ENCODE results near the gene PDE7B. TPM values are rescaled to one million over a fixed set of nuclear protein-coding genes. Genes with fewer than 3 reads are reported as not detected.

Gene PDE7B
- total and polyA plus RNA-seq, 2 of the 8 experiments (the other 6 are each of a cell fraction or from before 2014, with no cell fraction given): not detected

DNA sequence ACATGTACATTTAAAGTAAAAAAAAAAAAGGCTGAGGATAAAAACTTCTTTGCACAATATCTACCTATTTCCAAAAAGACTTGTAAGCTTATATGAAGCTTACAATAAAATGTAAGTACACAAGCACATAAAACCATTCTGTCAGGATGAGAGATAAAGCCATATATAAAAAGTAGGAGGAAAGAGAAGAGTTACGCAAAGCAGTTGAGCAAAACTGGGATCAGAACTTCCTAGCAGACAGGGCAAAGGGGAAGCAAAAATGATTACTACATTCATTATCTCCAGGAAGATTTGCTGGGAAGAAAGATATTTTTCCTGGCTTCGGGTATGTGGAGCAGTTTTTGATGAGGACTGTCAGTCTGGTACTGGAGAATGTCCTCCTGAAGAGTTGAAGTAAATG lies 200.5 kb downstream of the PDE7B start:
- 80% methylated on average over 2 of the region's 2 CpGs; no CpG with 5 or more reads in 1 of the 2 experiments for WGBS, 2 experiments (ENCODE audit: extremely low coverage in 1 of 2, insufficient coverage in 1 of 2, insufficient read length in 1 of 2, insufficient replicate concordance in 2 of 2, low coverage in 1 of 2, low lambda C conversion rate in 2 of 2, missing lambda C conversion rate in 1 of 2)
- H2BK12ac ChIP-seq (ENCODE audit: low read depth, low read length): no peak overlapping the region
- H3K27ac ChIP-seq (ENCODE audit: low read depth, low read length): no peak overlapping the region
- no peaks in the 10 kb centered on the region for H4K20me1 ChIP-seq (replicated peaks in 1 of 2; ENCODE audit: control insufficient read depth in 1 of 2, insufficient read depth in 2 of 2, low read length in 2 of 2)
- ChIA-PET CTCF (ENCODE audit: partially characterized antibody) (no interaction called here), POLR2A (ENCODE audit: partially characterized antibody) (no interaction called here)
- H2BK5ac ChIP-seq (ENCODE audit: low read depth, low read length): no peak overlapping the region
- no peak overlapping the region for H2BK120ac ChIP-seq (replicated peaks; ENCODE audit: low read depth, low read length)
- H3K27me3 ChIP-seq (replicated peaks in 1 of 4; ENCODE audit: control insufficient read depth in 3 of 4, extremely low read depth in 1 of 4, insufficient read depth in 3 of 4, low read length in 3 of 4): peaks cover 0 to 1% (median 0%) of the 10 kb centered on the region in 4 experiments; a peak in 1 of 7 replicates
- no peak overlapping the region for H4K91ac ChIP-seq (replicated peaks; ENCODE audit: insufficient read length, low read length)
- no peak overlapping the region for H3K4ac ChIP-seq (replicated peaks; ENCODE audit: insufficient read length, low read depth, low read length)
- H3K4me2 ChIP-seq (ENCODE audit: insufficient read depth in 1 of 2, low read depth in 2 of 2, low read length in 2 of 2): no peak overlapping the region
- no peak overlapping the region for H2AK5ac ChIP-seq (ENCODE audit: low read depth, low read length)
- H3K79me2 ChIP-seq (ENCODE audit: control insufficient read depth in 1 of 2, insufficient read depth in 2 of 2, low read length in 2 of 2): no peaks in the 10 kb centered on the region
- H3K18ac ChIP-seq (ENCODE audit: extremely low read depth, low read length): no peak overlapping the region
- H3K9ac ChIP-seq (replicated peaks in 1 of 4; ENCODE audit: extremely low read depth in 1 of 4, low read depth in 3 of 4, low read length in 3 of 4): no peak overlapping the region
- FAIRE-seq (no peak), DNase-seq (ENCODE audit: low read depth in 1 of 2, low spot score in 2 of 2) (no peak)
- H3K9me3 ChIP-seq (ENCODE audit: insufficient read depth in 2 of 2, low read depth in 1 of 2, low read length in 1 of 2): no peaks in the 10 kb centered on the region
- H4K5ac ChIP-seq (ENCODE audit: insufficient read length, low read depth, low read length): no peak overlapping the region
- no peaks in the 10 kb centered on the region for H3K79me1 ChIP-seq (ENCODE audit: low read depth, low read length)
- no peak overlapping the region for H4K8ac ChIP-seq (ENCODE audit: extremely low read depth, insufficient read depth, low read length)
- no peaks in the 10 kb centered on the region for H3K4me1 ChIP-seq (replicated peaks in 1 of 4; ENCODE audit: control insufficient read depth in 3 of 4, insufficient read depth in 4 of 4, low read length in 3 of 4)
- H2BK15ac ChIP-seq (ENCODE audit: low read length): no peak overlapping the region
- no peak overlapping the region for H2BK20ac ChIP-seq (ENCODE audit: low read length)
- no peak for TF ChIP-seq CBX8 (IDR thresholded peaks at IDR 0.05; ENCODE audit: borderline replicate concordance, low read depth, low read length)
- no peak for TF ChIP-seq RXRA (IDR thresholded peaks at IDR 0.05; ENCODE audit: insufficient read depth, low read depth, low read length)
- TF ChIP-seq RBBP5 (IDR thresholded peaks at IDR 0.05; ENCODE audit: borderline replicate concordance, low read depth, low read length): no peak
- no peak for TF ChIP-seq CEBPB (IDR thresholded peaks at IDR 0.05; ENCODE audit: low read depth, low read length)
- no peak for TF ChIP-seq YY1 (IDR thresholded peaks at IDR 0.05; ENCODE audit: low read depth, low read length)
- no peak for TF ChIP-seq SP1 (IDR thresholded peaks at IDR 0.05; ENCODE audit: low read depth, low read length)
- no peak for TF ChIP-seq SIX5 (IDR thresholded peaks at IDR 0.05; ENCODE audit: low read depth, low read length)
- TF ChIP-seq KDM4A (IDR thresholded peaks at IDR 0.05; ENCODE audit: low read depth, low read length, severe bottlenecking): no peak
- no peak for TF ChIP-seq BRCA1 (IDR thresholded peaks at IDR 0.05; ENCODE audit: low read depth, low read length)
- TF ChIP-seq CTBP2 (IDR thresholded peaks at IDR 0.05; ENCODE audit: borderline replicate concordance, insufficient read depth, insufficient read length, low read length): no peak
- no peak for TF ChIP-seq JUND (IDR thresholded peaks at IDR 0.05; ENCODE audit: low read length)
- TF ChIP-seq HDAC2 (IDR thresholded peaks at IDR 0.05; ENCODE audit: borderline replicate concordance in 1 of 2, low read depth in 2 of 2, low read length in 2 of 2): no peak
- no peaks in the 10 kb centered on the region for H3K36me3 ChIP-seq (ENCODE audit: control insufficient read depth in 2 of 4, insufficient read depth in 4 of 4, low read length in 3 of 4)
- H3K23me2 ChIP-seq (ENCODE audit: low read depth, low read length): no peaks in the 10 kb centered on the region
- H2AFZ ChIP-seq (ENCODE audit: low read length): no peak overlapping the region
- no peak overlapping the region for H3K56ac ChIP-seq (replicated peaks; ENCODE audit: insufficient read length, low read depth, low read length)
- H3K4me3 ChIP-seq (ENCODE audit: extremely low read depth in 1 of 4, insufficient read depth in 2 of 4, low read depth in 3 of 4, low read length in 4 of 4): no peak overlapping the region
- no peak overlapping the region for H3K23ac ChIP-seq (ENCODE audit: insufficient read length)
- H3K14ac ChIP-seq (ENCODE audit: insufficient read length): no peak overlapping the region

All from H1 (cell line).